Hepatic stellate cell (primary cell): ENCODE results near the gene SNAPC1.
A peak's percentile ranks its signal among the peaks of the same experiment; 100 is the strongest.
"Not testable (repeated sequence)": the region's sequence is repeated elsewhere in the genome, so short reads cannot be mapped to it uniquely, and the experiment has no call there.

Source experiments
- DNase-seq: peaks from one replicate; pipeline ENCODE4 v3.0.0; 2011; ENCODE audit warnings: low spot score

SNAPC1 gene

GRCh38 chr14:61761959-61762786, at the start of gene SNAPC1:
Gene SNAPC1 (plus strand): TSS chr14:61762420. CDS start chr14:61762461, 41 bp downstream.
- DNase-seq, result peak; percentile 94

- DNase-seq, result no peak
These were observed 48.3 kb upstream of the SNAPC1 start for GRCh38 chr14:61713724-61714437.

- no peak for DNase-seq
These were observed 45.3 kb upstream of the SNAPC1 start for GRCh38 chr14:61716956-61717355.

- DNase-seq, result no peak
These were observed 44.2 kb upstream of the SNAPC1 start for GRCh38 chr14:61718039-61718438.

- no peak for DNase-seq
These were observed 42.6 kb upstream of the SNAPC1 start for GRCh38 chr14:61719344-61720293.

GRCh38 chr14:61720294-61720661, 41.9 kb upstream of the SNAPC1 start:
- DNase-seq, result no peak

GRCh38 chr14:61720741-61721140, 41.5 kb upstream of the SNAPC1 start:
- DNase-seq, result no peak

- DNase-seq, result no peak
These were observed 38.1 kb upstream of the SNAPC1 start for GRCh38 chr14:61724133-61724532.

GRCh38 chr14:61726778-61727658, 35.2 kb upstream of the SNAPC1 start:
- no peak for DNase-seq

- no peak for DNase-seq
These were observed 31.4 kb upstream of the SNAPC1 start for GRCh38 chr14:61730756-61731373.

- DNase-seq, result no peak
These were observed 28.2 kb upstream of the SNAPC1 start for GRCh38 chr14:61733972-61734371.

GRCh38 chr14:61736751-61737150, 25.5 kb upstream of the SNAPC1 start:
- no peak for DNase-seq

GRCh38 chr14:61737915-61738314, 24.3 kb upstream of the SNAPC1 start:
- DNase-seq, result no peak

- DNase-seq, result no peak
These were observed 23.1 kb upstream of the SNAPC1 start for GRCh38 chr14:61739133-61739532.

GRCh38 chr14:61742371-61742770, 19.8 kb upstream of the SNAPC1 start:
- DNase-seq, result no peak

- DNase-seq, result no peak
These were observed 18.0 kb upstream of the SNAPC1 start for GRCh38 chr14:61744238-61744637.

GRCh38 chr14:61746346-61746745, 15.9 kb upstream of the SNAPC1 start:
- not testable (repeated sequence) for DNase-seq

GRCh38 chr14:61746881-61747280, 15.3 kb upstream of the SNAPC1 start:
- DNase-seq, result no peak

- DNase-seq, result no peak
These were observed 14.9 kb upstream of the SNAPC1 start for GRCh38 chr14:61747342-61747741.

GRCh38 chr14:61749264-61749663, 13.0 kb upstream of the SNAPC1 start:
- DNase-seq, result no peak

GRCh38 chr14:61749867-61750266, 12.4 kb upstream of the SNAPC1 start:
- no peak for DNase-seq
